WTC11 (cell line): ENCODE measurements around the gene FAM53B. TPM values are rescaled to one million over a fixed set of nuclear protein-coding genes. Genes with fewer than 3 reads are reported as not detected.

Experiments
- ATAC-seq: fragments of 200-7000 bp; cut with Tn5 transposase; 2 replicates; pipeline ENCODE4 v1.10.0; 2021; ENCODE audit warnings: mild to moderate bottlenecking, moderate library complexity
- CTCF ChIA-PET: fragments of 300-600 bp; sonication (Branson Sonifier 250); formaldehyde crosslinking; loops from one replicate; lab custom pipeline; 2021; ENCODE audit warnings: antibody characterized with exemption; lab: Charles Lee
- POLR2A ChIA-PET: fragments of 350-600 bp; sonication (Branson Sonifier 250); formaldehyde crosslinking; loops from one replicate; lab custom pipeline; 2021; ENCODE audit warnings: antibody characterized with exemption; lab: Charles Lee
- DNase-seq: peaks from one replicate; pipeline ENCODE4 v3.0.0; 2021; ENCODE audit warnings: low spot score
- H3K27ac Mint-ChIP-seq: 2 replicates; pipeline ENCODE4 v1.8.0; 2021; ENCODE audit warnings: mixed read lengths
- H3K27me3 Mint-ChIP-seq: 2 replicates; pipeline ENCODE4 v1.8.0; 2021; ENCODE audit warnings: low read depth, mild to moderate bottlenecking, moderate library complexity, mixed read lengths
- H3K36me3 Mint-ChIP-seq: 2 replicates; pipeline ENCODE4 v1.8.0; 2021; ENCODE audit warnings: mixed read lengths
- H3K4me1 Mint-ChIP-seq: 2 replicates; pipeline ENCODE4 v1.8.0; 2022; ENCODE audit warnings: mixed read lengths
- H3K4me3 Mint-ChIP-seq: 2 replicates; pipeline ENCODE4 v1.8.0; 2021; ENCODE audit warnings: mild to moderate bottlenecking, moderate library complexity, mixed read lengths
- H3K9me3 Mint-ChIP-seq: 2 replicates; pipeline ENCODE4 v1.8.0; 2021; ENCODE audit warnings: mixed read lengths
- E2F1 ChIP-seq: sonication (generic); formaldehyde crosslinking; IDR thresholded peaks from 2 replicates; pipeline ENCODE4 v1.8.0; 2022; ENCODE audit warnings: mild to moderate bottlenecking, missing genetic modification reagents
- EMX1 ChIP-seq: fragments of 250-450 bp; sonication (Bioruptor Pico); IDR thresholded peaks from 2 replicates; pipeline ENCODE4 v1.8.0; 2021; ENCODE audit warnings: mild to moderate bottlenecking
- ETV6 ChIP-seq: sonication (generic); formaldehyde crosslinking; IDR thresholded peaks from 2 replicates; pipeline ENCODE4 v1.8.1; 2022; ENCODE audit warnings: mild to moderate bottlenecking, missing genetic modification reagents
- FOXJ3 ChIP-seq: sonication (generic); formaldehyde crosslinking; IDR thresholded peaks from 2 replicates; pipeline ENCODE4 v1.9.0; 2021; ENCODE audit warnings: missing genetic modification reagents, mild to moderate bottlenecking, borderline replicate concordance
- GABPB1 ChIP-seq: sonication (generic); formaldehyde crosslinking; IDR thresholded peaks from 2 replicates; pipeline ENCODE4 v1.8.1; 2023; ENCODE audit warnings: mild to moderate bottlenecking, missing genetic modification reagents
- GRHL2 ChIP-seq: fragments of 250-450 bp; sonication (Bioruptor Pico); IDR thresholded peaks from 2 replicates; pipeline ENCODE4 v1.8.0; 2022; ENCODE audit warnings: mild to moderate bottlenecking, moderate library complexity; ENCODE audit not compliant: insufficient replicate concordance, severe bottlenecking
- GTF2I ChIP-seq: fragments of 250-450 bp; sonication (Bioruptor Pico); conservative IDR thresholded peaks from 2 replicates; pipeline ENCODE4 v1.4.0; 2021; ENCODE audit warnings: mild to moderate bottlenecking
- JAZF1 ChIP-seq: fragments of 250-450 bp; sonication (Bioruptor Pico); IDR thresholded peaks from 2 replicates; pipeline ENCODE4 v1.9.0; 2021; ENCODE audit warnings: moderate library complexity, mild to moderate bottlenecking, inconsistent platforms
- NFATC4 ChIP-seq: fragments of 250-450 bp; sonication (Bioruptor Pico); IDR thresholded peaks from 2 replicates; pipeline ENCODE4 v1.9.0; 2021; ENCODE audit warnings: mild to moderate bottlenecking
- NFYB ChIP-seq: sonication (generic); formaldehyde crosslinking; conservative IDR thresholded peaks from 2 replicates; pipeline ENCODE4 v1.8.0; 2022; ENCODE audit warnings: low read depth, missing genetic modification reagents
- NR3C1 ChIP-seq: sonication (generic); formaldehyde crosslinking; conservative IDR thresholded peaks from 2 replicates; pipeline ENCODE4 v1.8.1; 2023; ENCODE audit warnings: low read depth, mild to moderate bottlenecking, missing genetic modification reagents
- OVOL2 ChIP-seq: fragments of 250-450 bp; sonication (Bioruptor Pico); IDR thresholded peaks from 2 replicates; pipeline ENCODE4 v1.9.0; 2021; ENCODE audit warnings: mild to moderate bottlenecking, borderline replicate concordance
- PRRX2 ChIP-seq: fragments of 250-450 bp; sonication (Bioruptor Pico); IDR thresholded peaks from 2 replicates; pipeline ENCODE4 v1.8.0; 2021; ENCODE audit warnings: mild to moderate bottlenecking
- SMAD3 ChIP-seq: sonication (generic); formaldehyde crosslinking; IDR thresholded peaks from 2 replicates; pipeline ENCODE4 v1.8.0; 2022; ENCODE audit warnings: missing genetic modification reagents, mild to moderate bottlenecking, borderline replicate concordance
- SOX15 ChIP-seq: fragments of 250-450 bp; sonication (Bioruptor Pico); IDR thresholded peaks from 2 replicates; pipeline ENCODE4 v1.9.0; 2021; ENCODE audit warnings: mild to moderate bottlenecking
- TCF7 ChIP-seq: sonication (generic); formaldehyde crosslinking; IDR thresholded peaks from 2 replicates; pipeline ENCODE4 v1.8.0; 2022; ENCODE audit warnings: mild to moderate bottlenecking, low read depth, missing genetic modification reagents, moderate library complexity
- ZMAT4 ChIP-seq: fragments of 250-450 bp; sonication (Bioruptor Pico); IDR thresholded peaks from 2 replicates; pipeline ENCODE4 v1.9.0; 2021; ENCODE audit warnings: mild to moderate bottlenecking
- ZNF317 ChIP-seq: sonication (generic); formaldehyde crosslinking; IDR thresholded peaks from 2 replicates; pipeline ENCODE4 v1.8.1; 2023; ENCODE audit warnings: low read depth, mild to moderate bottlenecking, moderate library complexity, missing genetic modification reagents, borderline replicate concordance
- ZNF423 ChIP-seq: fragments of 250-450 bp; sonication (Bioruptor Pico); IDR thresholded peaks from 2 replicates; pipeline ENCODE4 v2.1.2; 2022; ENCODE audit warnings: mild to moderate bottlenecking, moderate library complexity
- ZNF671 ChIP-seq: fragments of 250-450 bp; sonication (Bioruptor Pico); IDR thresholded peaks from 2 replicates; pipeline ENCODE4 v1.8.0; 2021; ENCODE audit warnings: mild to moderate bottlenecking
- total RNA-seq: library from RNA; stranded (reverse); gene quantifications from 3 replicates; pipeline ENCODE4 v1.2.3, GENCODE V29; 2021
- TF ChIP-seq, protein P1 (sequence below): sonication (generic); formaldehyde crosslinking; IDR thresholded peaks from 2 replicates; pipeline ENCODE4 v1.8.1; 2023; ENCODE audit warnings: mild to moderate bottlenecking, missing genetic modification reagents, moderate library complexity
- TF ChIP-seq, protein P2 (sequence below): sonication (generic); formaldehyde crosslinking; conservative IDR thresholded peaks from 2 replicates; pipeline ENCODE4 v1.8.1; 2023; ENCODE audit warnings: mild to moderate bottlenecking, low read depth, missing genetic modification reagents, moderate library complexity
- TF ChIP-seq, protein P3 (sequence below): sonication (generic); formaldehyde crosslinking; IDR thresholded peaks from 2 replicates; pipeline ENCODE4 v1.8.1; 2023; ENCODE audit warnings: mild to moderate bottlenecking, missing genetic modification reagents

The FAM53B gene
- total RNA-seq, 1 experiment from 2014 or later: 21.3 TPM

DNA sequence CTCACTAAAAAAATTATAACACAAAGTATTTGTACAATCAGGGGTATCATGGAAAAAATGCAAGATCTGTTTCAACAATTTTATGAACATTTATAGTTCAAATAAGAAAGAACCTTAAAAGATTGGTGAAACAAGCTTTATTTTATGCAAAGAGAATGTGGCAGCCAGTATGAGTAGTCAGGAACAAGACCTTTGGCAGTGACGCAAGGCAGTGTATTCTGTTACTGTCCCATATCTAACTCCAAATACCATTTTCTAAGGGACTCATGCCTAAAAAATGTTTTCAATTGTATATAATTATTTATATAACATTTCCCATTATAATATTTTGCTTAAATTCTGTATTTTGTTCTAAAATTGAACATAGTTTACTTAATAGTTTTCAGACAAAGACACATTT, 19.1 kb upstream of the FAM53B start (continued):
- TF ChIP-seq GRHL2 (CRISPR knock-in tag) (no peak), GTF2I (no peak), ZNF671 (CRISPR knock-in tag) (no peak), PRRX2 (no peak), NR3C1 (no peak), TCF7 (CRISPR knock-in tag) (no peak), FOXJ3 (CRISPR knock-in tag) (no peak), NFATC4 (CRISPR knock-in tag) (no peak), ZMAT4 (no peak)
- TF ChIP-seq, protein P1, sequence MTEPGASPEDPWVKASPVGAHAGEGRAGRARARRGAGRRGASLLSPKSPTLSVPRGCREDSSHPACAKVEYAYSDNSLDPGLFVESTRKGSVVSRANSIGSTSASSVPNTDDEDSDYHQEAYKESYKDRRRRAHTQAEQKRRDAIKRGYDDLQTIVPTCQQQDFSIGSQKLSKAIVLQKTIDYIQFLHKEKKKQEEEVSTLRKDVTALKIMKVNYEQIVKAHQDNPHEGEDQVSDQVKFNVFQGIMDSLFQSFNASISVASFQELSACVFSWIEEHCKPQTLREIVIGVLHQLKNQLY (CRISPR knock-in tag): no peak
- TF ChIP-seq, protein P2, sequence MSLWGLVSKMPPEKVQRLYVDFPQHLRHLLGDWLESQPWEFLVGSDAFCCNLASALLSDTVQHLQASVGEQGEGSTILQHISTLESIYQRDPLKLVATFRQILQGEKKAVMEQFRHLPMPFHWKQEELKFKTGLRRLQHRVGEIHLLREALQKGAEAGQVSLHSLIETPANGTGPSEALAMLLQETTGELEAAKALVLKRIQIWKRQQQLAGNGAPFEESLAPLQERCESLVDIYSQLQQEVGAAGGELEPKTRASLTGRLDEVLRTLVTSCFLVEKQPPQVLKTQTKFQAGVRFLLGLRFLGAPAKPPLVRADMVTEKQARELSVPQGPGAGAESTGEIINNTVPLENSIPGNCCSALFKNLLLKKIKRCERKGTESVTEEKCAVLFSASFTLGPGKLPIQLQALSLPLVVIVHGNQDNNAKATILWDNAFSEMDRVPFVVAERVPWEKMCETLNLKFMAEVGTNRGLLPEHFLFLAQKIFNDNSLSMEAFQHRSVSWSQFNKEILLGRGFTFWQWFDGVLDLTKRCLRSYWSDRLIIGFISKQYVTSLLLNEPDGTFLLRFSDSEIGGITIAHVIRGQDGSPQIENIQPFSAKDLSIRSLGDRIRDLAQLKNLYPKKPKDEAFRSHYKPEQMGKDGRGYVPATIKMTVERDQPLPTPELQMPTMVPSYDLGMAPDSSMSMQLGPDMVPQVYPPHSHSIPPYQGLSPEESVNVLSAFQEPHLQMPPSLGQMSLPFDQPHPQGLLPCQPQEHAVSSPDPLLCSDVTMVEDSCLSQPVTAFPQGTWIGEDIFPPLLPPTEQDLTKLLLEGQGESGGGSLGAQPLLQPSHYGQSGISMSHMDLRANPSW (CRISPR knock-in tag): no peak

DNA sequence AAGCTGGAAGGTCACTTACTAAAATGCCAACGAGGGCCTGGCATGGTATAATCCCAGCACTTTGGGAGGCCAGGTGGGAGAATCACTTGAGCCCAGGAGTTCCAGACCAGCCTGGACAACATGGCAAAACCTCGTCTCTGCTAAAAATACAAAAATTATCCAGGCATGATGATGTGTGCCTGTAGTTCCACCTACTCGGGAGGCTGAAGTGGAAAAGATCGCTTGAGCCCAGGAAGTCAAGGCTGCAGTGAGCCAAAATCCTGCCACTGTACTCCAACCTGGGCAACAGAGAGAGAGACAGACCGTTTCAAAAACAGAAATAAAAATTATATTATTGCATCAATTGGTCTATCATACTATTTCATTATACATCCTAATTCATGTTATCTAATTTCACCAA, 18.1 kb upstream of the FAM53B start:
- Mint-ChIP-seq H3K9me3 (no peaks in the 10 kb centered on the region), H3K27ac (no peak overlapping the region), H3K4me3 (no peak overlapping the region), H3K27me3 (no peaks in the 10 kb centered on the region), H3K4me1 (peaks cover 16% of the 10 kb centered on the region), H3K36me3 (peaks cover 28% of the 10 kb centered on the region)
- POLR2A ChIA-PET: interaction anchor here (0.6 kb wide), 1 partner anchor 118 kb away, joined by 4 read pairs; no protein-coding TSS in a partner anchor
- TF ChIP-seq SOX15 (CRISPR knock-in tag) (no peak), SMAD3 (no peak), ZNF317 (CRISPR knock-in tag) (no peak), NFATC4 (CRISPR knock-in tag) (no peak), NFYB (CRISPR knock-in tag) (no peak), OVOL2 (no peak), GABPB1 (CRISPR knock-in tag) (no peak), ZNF423 (no peak), ETV6 (CRISPR knock-in tag) (no peak), EMX1 (CRISPR knock-in tag) (no peak), JAZF1 (CRISPR knock-in tag) (no peak), E2F1 (CRISPR knock-in tag) (no peak)
- TF ChIP-seq, protein P3, sequence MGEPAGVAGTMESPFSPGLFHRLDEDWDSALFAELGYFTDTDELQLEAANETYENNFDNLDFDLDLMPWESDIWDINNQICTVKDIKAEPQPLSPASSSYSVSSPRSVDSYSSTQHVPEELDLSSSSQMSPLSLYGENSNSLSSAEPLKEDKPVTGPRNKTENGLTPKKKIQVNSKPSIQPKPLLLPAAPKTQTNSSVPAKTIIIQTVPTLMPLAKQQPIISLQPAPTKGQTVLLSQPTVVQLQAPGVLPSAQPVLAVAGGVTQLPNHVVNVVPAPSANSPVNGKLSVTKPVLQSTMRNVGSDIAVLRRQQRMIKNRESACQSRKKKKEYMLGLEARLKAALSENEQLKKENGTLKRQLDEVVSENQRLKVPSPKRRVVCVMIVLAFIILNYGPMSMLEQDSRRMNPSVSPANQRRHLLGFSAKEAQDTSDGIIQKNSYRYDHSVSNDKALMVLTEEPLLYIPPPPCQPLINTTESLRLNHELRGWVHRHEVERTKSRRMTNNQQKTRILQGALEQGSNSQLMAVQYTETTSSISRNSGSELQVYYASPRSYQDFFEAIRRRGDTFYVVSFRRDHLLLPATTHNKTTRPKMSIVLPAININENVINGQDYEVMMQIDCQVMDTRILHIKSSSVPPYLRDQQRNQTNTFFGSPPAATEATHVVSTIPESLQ: no peak
- DNase-seq (no peak), ATAC-seq (no peak)
- CTCF ChIA-PET: interaction anchor here (1.1 kb wide), 1 partner anchor 21 kb away, joined by 3 read pairs; no protein-coding TSS in a partner anchor
